Inflammatory macrophage treated with lipopolysaccharide for 1 hour (primary cell): Measurements from ENCODE around the gene HPCAL4.
A peak's percentile ranks its signal among the peaks of the same experiment; 100 is the strongest.

Experiments
- DNase-seq, 2 donors: peaks; one replicate each; pipeline ENCODE4 v3.0.0-alpha.2; 2020 to 2022

Gene HPCAL4

GRCh38 chr1:39673215-39673614 is 18.0 kb downstream of the HPCAL4 start:
- DNase-seq, result no peak

GRCh38 chr1:39672551-39672947 is 18.7 kb downstream of the HPCAL4 start:
- peak in 1 of 2 donors; percentile 28 for DNase-seq

GRCh38 chr1:39671793-39672550 is 19.3 kb downstream of the HPCAL4 start, which contains the start of gene NT5C1A:
Gene NT5C1A (minus strand): TSS chr1:39672107. CDS start chr1:39672038, 69 bp downstream.
- DNase-seq, result no peak

GRCh38 chr1:39671433-39671792 is 19.8 kb downstream of the HPCAL4 start:
- no peak for DNase-seq

GRCh38 chr1:39670689-39671088 is 20.5 kb downstream of the HPCAL4 start:
- no peak for DNase-seq

GRCh38 chr1:39668894-39669293 is 22.3 kb downstream of the HPCAL4 start:
- no peak for DNase-seq

- DNase-seq, result no peak
Measured at GRCh38 chr1:39668111-39668510, 23.1 kb downstream of the HPCAL4 start.

- DNase-seq, result no peak
Measured at GRCh38 chr1:39666772-39667171, 24.5 kb downstream of the HPCAL4 start.

GRCh38 chr1:39663559-39663958 is 27.7 kb downstream of the HPCAL4 start:
- DNase-seq, result no peak

- no peak for DNase-seq
Measured at GRCh38 chr1:39662861-39663260, 28.4 kb downstream of the HPCAL4 start.

GRCh38 chr1:39659538-39659937 is 31.7 kb downstream of the HPCAL4 start:
- no peak for DNase-seq

- no peak for DNase-seq
Measured at GRCh38 chr1:39659110-39659509, 32.1 kb downstream of the HPCAL4 start.

- peak; percentile 53 to 86 for DNase-seq
Measured at GRCh38 chr1:39657923-39658485, 33.2 kb downstream of the HPCAL4 start.

GRCh38 chr1:39657402-39657801 is 33.8 kb downstream of the HPCAL4 start:
- DNase-seq, result no peak

GRCh38 chr1:39656391-39656790 is 34.8 kb downstream of the HPCAL4 start:
- no peak for DNase-seq

GRCh38 chr1:39655578-39656268 is 35.5 kb downstream of the HPCAL4 start:
- DNase-seq, result no peak

- no peak for DNase-seq
Measured at GRCh38 chr1:39654291-39654690, 36.9 kb downstream of the HPCAL4 start.

- DNase-seq, result peak; percentile 64 to 79
Measured at GRCh38 chr1:39653546-39654031, 37.6 kb downstream of the HPCAL4 start.

GRCh38 chr1:39652554-39652953 is 38.7 kb downstream of the HPCAL4 start:
- DNase-seq, result no peak

- DNase-seq, result no peak
Measured at GRCh38 chr1:39652105-39652504, 39.1 kb downstream of the HPCAL4 start.

GRCh38 chr1:39650431-39650830 is 40.8 kb downstream of the HPCAL4 start:
- DNase-seq, result no peak

GRCh38 chr1:39649636-39650185 is 41.5 kb downstream of the HPCAL4 start:
- no peak for DNase-seq

GRCh38 chr1:39648496-39648895 is 42.7 kb downstream of the HPCAL4 start:
- no peak for DNase-seq

GRCh38 chr1:39647247-39647646 is 44.0 kb downstream of the HPCAL4 start:
- no peak for DNase-seq
